Nephron (organoid): ENCODE data around the gene ODAD2.
"Not testable (repeated sequence)": the region's sequence is repeated elsewhere in the genome, so short reads cannot be mapped to it uniquely, and the experiment has no call there.

Experiments used
- H3K27ac Mint-ChIP-seq, 3 experiments: 2 replicates each; pipeline ENCODE4 v1.8.0; 2020; ENCODE audit warnings: mixed read lengths in 3 of 3, mild to moderate bottlenecking in 2 of 3, moderate library complexity in 1 of 3
- H3K27me3 Mint-ChIP-seq: 2 replicates; pipeline ENCODE4 v1.8.0; 2021; ENCODE audit warnings: low read depth, mild to moderate bottlenecking, moderate library complexity, mixed read lengths
- H3K36me3 Mint-ChIP-seq: 2 replicates; pipeline ENCODE4 v1.8.0; 2020; ENCODE audit warnings: low read depth, mixed read lengths
- H3K4me1 Mint-ChIP-seq: 2 replicates; pipeline ENCODE4 v1.8.0; 2020; ENCODE audit warnings: mixed read lengths
- H3K4me3 Mint-ChIP-seq, 3 experiments: 2 replicates each; pipeline ENCODE4 v1.8.0; 2020; ENCODE audit warnings: mild to moderate bottlenecking in 3 of 3, mixed read lengths in 3 of 3, moderate library complexity in 2 of 3
- H3K9me3 Mint-ChIP-seq: 2 replicates; pipeline ENCODE4 v1.8.0; 2020; ENCODE audit warnings: mixed read lengths
- CTCF ChIP-seq, 3 experiments: fragments of 200-600 bp; sonication (generic); IDR thresholded peaks; one replicate each; pipeline ENCODE4 v1.5.0; 2021; ENCODE audit warnings: antibody characterized with exemption in 3 of 3; ENCODE audit not compliant: unreplicated experiment in 3 of 3

Gene ODAD2

GRCh38 chr10:27998178-27998953, 513 bp downstream of the ODAD2 start:
- peaks cover 7% of the 10 kb centered on the region for H3K4me1 Mint-ChIP-seq

GRCh38 chr10:27997865-27998177, 1.1 kb downstream of the ODAD2 start:
- H3K4me1 Mint-ChIP-seq = peaks cover 7% of the 10 kb centered on the region
- H3K9me3 Mint-ChIP-seq = peaks cover 2% of the 10 kb centered on the region

More at GRCh38 chr10:27998178-27998953, 513 bp downstream of the ODAD2 start:
- peaks cover 14% of the 10 kb centered on the region for H3K27me3 Mint-ChIP-seq
- peaks cover 2% of the 10 kb centered on the region for H3K9me3 Mint-ChIP-seq
- no peak for TF ChIP-seq CTCF (IDR thresholded peaks at IDR 0.05; ENCODE audit: unreplicated experiment in 3 of 3)
- H3K27ac Mint-ChIP-seq = peak overlapping the region; percentile 68 to 89 (median 73)
- no peaks in the 10 kb centered on the region for H3K36me3 Mint-ChIP-seq
- peak overlapping the region; percentile 88 to 93 (median 91) for H3K4me3 Mint-ChIP-seq

GRCh38 chr10:27995311-27995710, 3.6 kb downstream of the ODAD2 start:
- Mint-ChIP-seq H3K4me1 (peaks cover 7% of the 10 kb centered on the region), H3K4me3 (no peak overlapping the region), H3K27me3 (peaks cover 17% of the 10 kb centered on the region), H3K9me3 (no peaks in the 10 kb centered on the region), H3K36me3 (no peaks in the 10 kb centered on the region), H3K27ac (no peak overlapping the region)
- TF ChIP-seq CTCF (IDR thresholded peaks at IDR 0.05; ENCODE audit: unreplicated experiment in 3 of 3) = no peak

More at GRCh38 chr10:27997865-27998177, 1.1 kb downstream of the ODAD2 start:
- H3K27me3 Mint-ChIP-seq = peaks cover 14% of the 10 kb centered on the region
- TF ChIP-seq CTCF (IDR thresholded peaks at IDR 0.05; ENCODE audit: unreplicated experiment in 3 of 3) = no peak
- H3K4me3 Mint-ChIP-seq = peak overlapping the region; percentile 88 to 93 (median 91)
- H3K27ac Mint-ChIP-seq = peak overlapping the region; percentile 68 to 89 (median 73)
- no peaks in the 10 kb centered on the region for H3K36me3 Mint-ChIP-seq

GRCh38 chr10:27989357-27989756, 9.5 kb downstream of the ODAD2 start:
- H3K4me1 Mint-ChIP-seq = peaks cover 13% of the 10 kb centered on the region
- H3K27me3 Mint-ChIP-seq, H3K4me3 Mint-ChIP-seq, H3K27ac Mint-ChIP-seq, H3K9me3 Mint-ChIP-seq, H3K36me3 Mint-ChIP-seq: not testable (repeated sequence)

- H3K27me3 Mint-ChIP-seq = no peaks in the 10 kb centered on the region
Measured at GRCh38 chr10:27986821-27987220, 12.1 kb downstream of the ODAD2 start.

More at GRCh38 chr10:27986821-27987220, 12.1 kb downstream of the ODAD2 start:
- H3K36me3 Mint-ChIP-seq = no peaks in the 10 kb centered on the region
- H3K4me1 Mint-ChIP-seq = peaks cover 13% of the 10 kb centered on the region
- TF ChIP-seq CTCF (IDR thresholded peaks at IDR 0.05; ENCODE audit: unreplicated experiment in 3 of 3) = no peak
- H3K4me3 Mint-ChIP-seq = no peak overlapping the region
- H3K9me3 Mint-ChIP-seq = no peaks in the 10 kb centered on the region
- no peak overlapping the region for H3K27ac Mint-ChIP-seq
